IPS-15b (cell line): ENCODE measurements around the gene DOK5.

Experiments
- H3K27me3 ChIP-seq: one replicate; pipeline ENCODE4 v1.6.1; 2013; ENCODE audit warnings: low read length; ENCODE audit not compliant: control insufficient read depth, insufficient read depth
- H3K36me3 ChIP-seq: one replicate; pipeline ENCODE4 v1.6.1; 2013; ENCODE audit warnings: low read length; ENCODE audit not compliant: control insufficient read depth, insufficient read depth
- H3K4me1 ChIP-seq: one replicate; pipeline ENCODE4 v1.6.1; 2013; ENCODE audit warnings: mild to moderate bottlenecking, low read length; ENCODE audit not compliant: control insufficient read depth, insufficient read depth
- H3K4me3 ChIP-seq: one replicate; pipeline ENCODE4 v1.5.1; 2013; ENCODE audit warnings: low read depth, low read length
- H3K9ac ChIP-seq: one replicate; pipeline ENCODE4 v1.6.1; 2013; ENCODE audit warnings: low read depth, mild to moderate bottlenecking, low read length
- H3K9me3 ChIP-seq: one replicate; pipeline ENCODE4 v1.6.1; 2013; ENCODE audit warnings: mild to moderate bottlenecking, low read length; ENCODE audit not compliant: control insufficient read depth, insufficient read depth

Gene DOK5

DNA sequence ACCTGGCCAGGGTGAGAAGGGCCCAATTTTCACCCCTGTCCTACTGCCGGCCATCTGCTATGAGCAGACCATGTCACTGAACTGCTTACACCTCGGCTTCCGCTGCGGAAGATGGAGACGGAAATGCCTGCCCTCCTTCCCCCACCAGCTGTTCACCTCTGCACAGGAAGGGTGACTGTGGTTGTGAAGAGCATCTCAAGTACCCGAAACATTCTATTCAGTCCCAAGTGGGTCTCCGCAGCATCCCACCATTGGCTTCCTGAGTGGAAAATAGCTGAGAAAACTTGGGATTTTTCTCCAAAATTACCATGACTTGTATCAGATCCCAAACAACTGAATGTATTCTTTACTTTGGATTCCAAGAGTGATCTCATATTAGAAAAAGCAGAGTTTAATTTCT lies 16.1 kb downstream of the DOK5 start:
- no peaks in the 10 kb centered on the region for H3K27me3 ChIP-seq
- no peak overlapping the region for H3K4me3 ChIP-seq
- no peaks in the 10 kb centered on the region for H3K4me1 ChIP-seq
- no peaks in the 10 kb centered on the region for H3K36me3 ChIP-seq
- no peaks in the 10 kb centered on the region for H3K9me3 ChIP-seq
- H3K9ac ChIP-seq, result no peak overlapping the region

DNA sequence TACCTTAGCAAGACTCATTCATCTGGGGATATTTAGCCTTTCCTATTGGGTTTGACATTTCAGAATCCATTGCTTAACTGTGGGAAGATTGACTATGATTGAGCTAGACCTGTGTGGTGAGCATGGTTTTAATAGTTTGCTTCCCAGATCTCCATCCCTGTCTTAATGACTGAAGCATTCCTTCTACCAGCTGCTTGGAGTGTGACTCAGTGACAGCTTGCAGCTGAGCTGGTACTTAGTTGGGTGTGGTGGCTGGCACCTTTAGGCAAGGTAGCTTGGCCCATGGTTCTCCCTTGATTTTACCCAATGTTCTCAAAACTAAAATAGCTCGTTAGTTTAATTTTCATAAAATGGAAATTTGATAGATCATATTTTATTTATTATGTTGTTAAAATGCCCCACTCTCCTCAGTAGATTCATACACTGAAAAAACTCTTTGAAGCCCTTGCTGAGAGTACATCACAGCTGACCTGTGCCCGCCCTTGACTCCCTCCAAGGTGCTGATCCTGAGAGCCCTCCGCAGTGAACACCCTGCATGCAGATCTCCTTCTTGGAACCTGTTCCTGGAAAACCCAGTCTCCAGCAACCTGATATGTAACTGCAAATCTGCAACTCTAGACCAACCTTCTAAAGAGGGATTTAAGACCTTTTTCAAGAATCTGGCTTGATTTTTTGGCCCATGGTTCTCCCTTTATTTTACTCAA lies 19.1 kb downstream of the DOK5 start:
- Histone ChIP-seq H3K4me3 (no peak overlapping the region), H3K9me3 (no peaks in the 10 kb centered on the region), H3K27me3 (no peaks in the 10 kb centered on the region), H3K4me1 (no peaks in the 10 kb centered on the region), H3K9ac (no peak overlapping the region), H3K36me3 (no peaks in the 10 kb centered on the region)

DNA sequence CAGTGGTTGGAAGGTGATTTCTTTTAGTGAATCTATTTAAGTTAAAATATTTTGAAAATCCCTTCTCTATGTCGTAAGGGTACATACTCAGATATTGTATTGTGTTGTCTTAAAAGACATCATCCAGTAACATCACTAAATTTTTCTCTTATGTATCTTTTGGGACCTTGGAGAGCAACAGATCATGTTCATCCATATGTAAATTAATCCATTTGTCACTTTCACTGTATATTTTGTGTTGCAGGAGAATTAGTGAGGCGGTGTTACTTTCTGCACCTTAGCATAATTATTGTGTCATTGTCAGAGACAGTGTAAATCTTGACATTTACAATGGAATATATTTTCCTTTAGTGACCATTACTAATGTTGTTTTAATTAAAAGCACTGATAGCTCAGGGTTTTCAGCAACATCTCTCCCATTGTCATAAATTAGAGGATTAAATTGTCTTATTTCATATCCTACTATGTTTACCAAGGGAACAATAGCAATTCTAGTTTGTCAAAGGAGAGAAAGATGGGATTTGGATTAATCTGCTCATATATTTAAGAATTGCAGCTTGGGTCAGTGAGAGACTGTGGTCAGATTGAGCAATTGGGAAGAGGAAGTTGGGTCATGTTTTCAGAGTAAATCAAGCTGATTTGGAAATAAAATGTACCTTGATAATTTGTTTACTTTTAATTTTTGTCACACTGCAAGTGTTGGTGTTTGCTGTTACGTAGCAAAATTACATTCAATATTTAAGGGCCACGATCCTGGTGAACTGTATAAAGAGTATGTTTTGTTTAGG lies 22.7 kb downstream of the DOK5 start:
- Histone ChIP-seq H3K9me3 (no peaks in the 10 kb centered on the region), H3K4me1 (no peaks in the 10 kb centered on the region), H3K27me3 (no peaks in the 10 kb centered on the region), H3K36me3 (no peaks in the 10 kb centered on the region), H3K9ac (no peak overlapping the region), H3K4me3 (no peak overlapping the region)

DNA sequence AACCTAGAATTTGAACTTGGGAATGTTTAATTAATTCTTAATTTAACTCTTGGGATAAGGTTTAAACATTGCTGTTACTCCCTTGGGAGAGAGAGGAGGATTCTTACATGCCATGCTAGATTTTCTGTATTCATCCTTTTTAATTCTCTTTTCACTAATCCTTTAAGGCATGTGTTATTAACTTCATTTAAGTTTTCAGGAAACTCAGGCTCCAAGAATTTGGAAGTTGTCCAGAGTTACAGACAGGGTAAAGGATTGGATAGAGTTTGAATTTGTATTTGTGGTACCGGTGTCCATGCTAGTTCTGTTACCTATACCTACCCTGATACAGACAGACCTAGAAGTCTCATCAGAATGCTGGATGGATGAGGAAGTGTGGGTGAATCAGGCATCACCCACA lies 23.7 kb downstream of the DOK5 start:
- Histone ChIP-seq H3K27me3 (no peaks in the 10 kb centered on the region), H3K4me3 (no peak overlapping the region), H3K9ac (no peak overlapping the region), H3K9me3 (no peaks in the 10 kb centered on the region), H3K4me1 (no peaks in the 10 kb centered on the region), H3K36me3 (no peaks in the 10 kb centered on the region)

DNA sequence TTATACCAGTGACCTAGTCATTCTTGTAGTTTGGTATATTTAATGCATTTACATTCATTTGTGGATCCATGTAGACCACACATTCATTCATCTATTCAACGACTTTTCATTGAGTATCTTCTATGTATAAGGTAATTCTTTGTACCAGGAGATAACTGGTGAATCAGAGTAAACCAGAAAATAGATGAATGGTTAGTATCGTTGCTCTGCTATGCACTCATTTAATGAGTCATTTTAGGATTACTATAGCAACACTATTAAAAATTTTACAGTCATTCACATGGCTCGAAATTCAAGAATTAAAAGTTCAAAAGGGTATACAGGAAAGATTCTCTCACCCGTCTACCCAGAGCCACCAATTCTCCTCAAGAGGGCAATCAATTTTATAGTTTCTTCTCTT lies 26.8 kb downstream of the DOK5 start:
- no peak overlapping the region for H3K9ac ChIP-seq
- no peaks in the 10 kb centered on the region for H3K9me3 ChIP-seq
- H3K4me3 ChIP-seq, result no peak overlapping the region
- H3K4me1 ChIP-seq, result no peaks in the 10 kb centered on the region
- H3K27me3 ChIP-seq, result no peaks in the 10 kb centered on the region
- no peaks in the 10 kb centered on the region for H3K36me3 ChIP-seq

DNA sequence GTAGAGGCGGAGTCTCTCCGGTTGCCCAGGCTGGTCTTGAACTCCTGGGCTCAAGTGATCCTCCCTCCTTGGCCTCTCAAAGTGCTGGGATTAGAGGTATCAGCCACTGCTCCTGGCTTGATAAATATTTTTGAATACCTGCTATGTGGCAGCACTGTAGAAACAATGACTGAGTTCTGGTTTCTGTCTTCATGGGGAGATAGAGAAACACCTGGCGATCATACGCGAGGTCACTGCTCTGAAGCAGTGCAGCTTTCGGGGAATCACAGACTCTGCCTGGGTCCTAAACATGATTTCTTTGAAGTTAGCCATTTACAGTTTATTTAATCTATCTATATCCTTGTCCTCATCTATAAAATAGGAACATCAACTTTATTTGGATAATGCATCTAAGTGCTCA lies 31.2 kb downstream of the DOK5 start:
- peaks cover 6% of the 10 kb centered on the region for H3K4me1 ChIP-seq
- H3K4me3 ChIP-seq, result no peak overlapping the region
- no peaks in the 10 kb centered on the region for H3K27me3 ChIP-seq

DNA sequence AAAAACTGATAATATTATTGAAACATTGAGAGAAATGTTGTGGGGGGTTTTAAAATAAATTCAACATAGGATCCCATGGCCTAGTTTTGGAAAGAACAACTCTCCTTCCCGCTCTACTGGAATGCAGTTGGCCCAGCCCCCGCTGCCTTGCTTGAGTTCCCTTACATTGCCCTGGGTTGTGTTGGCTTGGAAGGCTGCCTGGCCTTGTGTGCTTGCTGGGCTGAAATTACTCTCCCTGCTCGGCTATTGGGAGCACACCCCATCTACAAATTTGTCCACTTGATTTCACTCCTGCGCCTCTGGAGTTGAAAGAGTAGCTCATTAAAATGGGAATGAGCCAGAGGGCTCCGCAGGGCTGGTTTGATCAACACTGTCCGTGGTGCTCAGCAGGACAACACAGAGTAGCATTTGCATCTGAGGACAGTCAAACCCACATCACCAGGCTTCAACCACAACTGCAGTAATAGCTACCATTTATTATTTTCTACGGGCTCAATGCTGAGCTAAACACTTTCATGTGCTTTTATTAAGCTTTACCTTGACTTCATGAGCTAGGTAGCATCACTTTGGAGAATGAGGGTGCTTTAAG lies 35.2 kb downstream of the DOK5 start:
- Histone ChIP-seq H3K27me3 (no peaks in the 10 kb centered on the region), H3K4me1 (peaks cover 12% of the 10 kb centered on the region), H3K4me3 (no peak overlapping the region), H3K36me3 (no peaks in the 10 kb centered on the region), H3K9me3 (no peaks in the 10 kb centered on the region), H3K9ac (no peak overlapping the region)

More for the DNA sequence above, 31.2 kb downstream of the DOK5 start:
- H3K9ac ChIP-seq, result no peak overlapping the region
- H3K9me3 ChIP-seq, result no peaks in the 10 kb centered on the region
- no peaks in the 10 kb centered on the region for H3K36me3 ChIP-seq

DNA sequence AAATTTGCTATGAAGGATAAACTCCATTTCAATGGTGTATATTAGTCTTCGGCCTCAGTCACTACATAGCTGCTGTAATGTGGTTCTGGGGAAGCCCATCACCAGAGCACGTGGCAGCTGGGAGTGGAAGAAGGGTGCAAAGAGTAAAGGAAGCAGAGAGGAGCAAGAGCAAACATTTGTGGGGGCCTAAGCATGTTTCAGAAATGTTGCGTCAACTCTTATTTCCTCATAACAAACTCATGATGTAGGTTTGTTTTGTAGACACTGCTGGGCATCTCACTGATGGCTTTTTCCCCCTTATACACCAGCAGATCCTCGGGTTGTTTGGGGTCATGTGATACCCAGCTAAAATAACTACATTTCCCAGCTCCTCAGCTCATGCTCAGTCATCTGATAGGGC lies 37.3 kb downstream of the DOK5 start:
- H3K9me3 ChIP-seq, result no peaks in the 10 kb centered on the region
- H3K27me3 ChIP-seq, result no peaks in the 10 kb centered on the region
- no peaks in the 10 kb centered on the region for H3K36me3 ChIP-seq
- peaks cover 12% of the 10 kb centered on the region for H3K4me1 ChIP-seq
- H3K9ac ChIP-seq, result no peak overlapping the region
- H3K4me3 ChIP-seq, result no peak overlapping the region

DNA sequence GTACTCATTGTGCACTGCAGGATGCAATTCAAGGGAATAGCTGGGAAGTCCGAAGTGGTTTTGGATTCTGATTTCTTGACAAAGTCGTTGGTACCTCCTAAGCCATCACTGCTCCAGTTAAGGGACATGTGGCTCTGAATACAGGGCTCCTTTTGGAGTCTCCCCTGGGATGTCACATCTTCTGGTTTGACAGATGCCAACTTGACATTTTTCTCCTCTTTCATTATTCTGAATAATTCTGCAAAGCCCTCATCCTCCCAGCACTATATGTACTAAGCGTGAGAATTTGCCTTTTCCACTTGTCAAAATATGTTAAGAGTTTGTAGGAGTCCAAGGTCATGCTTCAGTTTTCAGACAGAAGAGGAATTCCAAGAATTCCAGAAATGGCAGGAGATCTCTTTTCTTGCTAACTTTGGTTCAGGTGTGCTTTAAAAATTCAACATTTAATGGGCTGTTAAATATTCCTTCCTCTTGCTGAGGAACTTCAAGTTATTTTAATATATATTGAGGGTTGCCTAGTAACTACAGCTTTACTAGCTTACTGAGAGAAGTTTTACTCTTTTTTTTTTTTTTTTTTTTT lies 38.7 kb downstream of the DOK5 start:
- Histone ChIP-seq H3K4me3 (no peak overlapping the region), H3K9me3 (no peaks in the 10 kb centered on the region), H3K36me3 (no peaks in the 10 kb centered on the region), H3K4me1 (peaks cover 12% of the 10 kb centered on the region), H3K27me3 (no peaks in the 10 kb centered on the region), H3K9ac (no peak overlapping the region)

DNA sequence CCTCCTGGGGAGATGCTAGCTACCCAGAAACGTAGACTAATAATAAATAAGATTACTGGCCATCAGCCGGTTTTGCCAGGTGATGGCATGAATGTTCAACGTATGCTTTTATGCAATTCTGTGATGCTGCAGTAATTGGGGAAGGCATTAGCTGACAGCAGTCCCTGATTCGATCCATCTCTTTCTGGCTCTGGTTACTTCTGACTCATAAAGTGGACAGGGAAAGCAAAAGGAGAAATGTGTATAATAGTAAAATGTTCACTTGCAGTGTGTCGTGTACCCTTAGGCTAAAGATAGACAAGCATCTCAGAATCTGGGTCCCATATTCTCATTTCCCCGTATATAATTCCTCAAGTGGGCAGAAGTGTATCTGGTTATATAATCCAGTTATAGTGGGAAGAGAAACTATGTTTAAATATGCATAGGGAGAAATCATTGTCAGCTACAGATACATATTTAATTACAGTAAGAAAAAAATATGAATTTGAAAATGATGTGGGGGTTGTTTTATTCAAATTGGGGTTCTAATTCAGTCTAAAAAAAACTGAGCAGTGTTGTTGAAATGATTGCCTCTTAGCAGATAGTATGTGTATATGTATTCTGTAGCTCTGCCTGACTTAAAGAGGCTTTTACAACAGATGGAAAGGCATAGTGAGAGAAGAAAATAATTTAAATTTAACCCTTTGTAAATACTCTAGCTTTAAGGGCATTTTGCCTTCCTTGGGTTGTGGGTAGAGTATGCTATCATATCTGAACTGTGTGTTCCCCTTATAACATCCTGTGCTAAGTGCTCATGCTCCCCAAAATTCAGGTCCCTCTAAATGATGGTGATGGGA lies 40.6 kb downstream of the DOK5 start:
- H3K4me1 ChIP-seq, result peaks cover 5% of the 10 kb centered on the region
- no peaks in the 10 kb centered on the region for H3K27me3 ChIP-seq
- no peak overlapping the region for H3K9ac ChIP-seq
- no peaks in the 10 kb centered on the region for H3K9me3 ChIP-seq
- no peaks in the 10 kb centered on the region for H3K36me3 ChIP-seq
- no peak overlapping the region for H3K4me3 ChIP-seq

DNA sequence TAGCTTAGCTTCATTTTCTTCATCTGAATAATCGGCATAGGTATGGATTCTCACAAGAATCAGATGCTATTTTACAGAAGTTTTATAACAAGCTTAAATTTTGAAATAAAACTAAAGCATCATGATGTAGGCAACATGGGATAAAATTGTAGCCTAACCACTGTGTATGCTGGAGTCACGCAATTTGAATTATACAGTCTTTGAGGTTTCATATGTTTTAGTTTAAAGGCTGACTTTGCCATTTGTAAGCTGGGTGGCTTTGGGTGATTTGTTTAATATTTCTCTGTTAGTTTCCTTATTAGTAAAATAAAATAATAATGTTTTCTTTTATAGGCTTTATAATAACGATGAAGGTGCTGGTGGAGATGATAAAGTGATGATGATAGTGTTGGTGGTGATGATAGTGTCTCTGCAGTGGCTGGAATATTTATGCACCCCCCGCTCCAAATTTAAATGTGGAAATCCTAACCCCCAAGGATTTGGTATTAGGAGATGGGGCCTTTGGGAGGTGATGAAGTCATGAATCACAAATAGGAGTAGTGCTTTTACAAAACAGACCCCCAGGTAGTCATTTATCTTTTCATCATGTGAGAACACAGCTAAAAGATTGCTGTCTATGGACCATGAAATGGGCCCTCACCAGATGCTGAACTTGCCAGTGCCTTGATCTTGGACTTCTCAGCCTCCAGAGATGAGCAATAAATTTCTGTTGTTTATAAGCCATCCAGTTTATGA lies 42.0 kb downstream of the DOK5 start:
- Histone ChIP-seq H3K36me3 (no peaks in the 10 kb centered on the region), H3K27me3 (no peaks in the 10 kb centered on the region), H3K9ac (no peak overlapping the region), H3K4me3 (no peak overlapping the region), H3K4me1 (peaks cover 5% of the 10 kb centered on the region), H3K9me3 (no peaks in the 10 kb centered on the region)
